HG02884 (cell line): ENCODE measurements around the gene KDM1B.
"Not testable (repeated sequence)": the region's sequence is repeated elsewhere in the genome, so short reads cannot be mapped to it uniquely, and the experiment has no call there.

Source experiments
- ATAC-seq: cut with Tn5 transposase; IDR thresholded peaks from one replicate; pipeline ENCODE4 v1.9.1; 2021; ENCODE audit warnings: mild to moderate bottlenecking, moderate library complexity; ENCODE audit not compliant: unreplicated experiment

KDM1B gene

DNA sequence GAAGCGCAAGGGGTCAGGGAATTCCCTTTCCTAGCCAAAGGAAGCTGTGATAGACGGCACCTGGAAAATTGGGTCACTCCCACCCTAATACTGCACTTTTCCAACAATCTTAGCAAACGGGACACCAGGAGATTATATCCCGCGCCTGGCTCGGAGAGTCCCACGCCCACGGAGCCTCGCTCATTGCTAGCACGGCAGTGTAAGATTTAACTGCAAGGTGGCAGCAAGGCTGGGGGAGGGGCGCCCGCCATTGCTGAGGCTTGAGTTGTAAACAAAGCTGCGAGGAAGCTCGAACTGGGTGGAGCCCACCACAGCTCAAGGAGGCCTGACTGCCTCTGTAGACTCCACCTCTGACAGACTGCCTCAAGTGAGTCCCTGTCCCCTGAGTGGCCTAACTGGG, 73.4 kb downstream of the KDM1B start:
- not testable (repeated sequence) for ATAC-seq

DNA sequence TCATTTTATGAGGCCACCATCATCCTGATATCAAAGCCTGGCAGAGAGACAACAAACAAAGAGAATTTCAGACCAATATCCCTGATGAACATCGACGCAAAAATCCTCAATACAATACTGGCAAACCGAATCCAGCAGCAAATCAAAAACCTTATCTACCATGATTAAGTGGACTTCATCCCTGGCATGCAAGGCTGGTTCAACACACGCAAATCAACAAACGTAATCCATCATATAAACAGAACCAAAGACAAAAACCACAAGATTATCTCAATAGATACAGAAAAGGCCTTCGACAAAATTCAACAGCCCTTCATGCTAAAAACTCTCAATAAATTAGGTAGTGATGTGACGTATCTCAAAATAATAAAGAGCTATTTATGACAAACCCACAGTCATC, 76.6 kb downstream of the KDM1B start:
- ATAC-seq = not testable (repeated sequence)

DNA sequence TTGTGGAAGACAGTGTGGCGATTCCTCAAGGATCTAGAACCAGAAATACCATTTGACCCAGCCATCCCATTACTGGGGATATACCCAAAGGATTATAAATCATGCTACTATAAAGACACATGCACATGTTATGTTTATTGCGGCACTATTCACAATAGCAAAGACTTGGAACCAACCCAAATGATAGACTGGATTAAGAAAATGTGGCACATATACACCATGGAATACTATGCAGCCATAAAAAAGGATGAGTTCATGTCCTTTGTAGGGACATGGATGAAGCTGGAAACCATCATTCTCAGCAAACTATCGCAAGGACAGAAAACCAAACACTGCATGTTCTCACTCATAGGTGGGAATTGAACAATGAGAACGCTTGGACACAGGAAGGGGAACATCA, 78.5 kb downstream of the KDM1B start:
- not testable (repeated sequence) for ATAC-seq

DNA sequence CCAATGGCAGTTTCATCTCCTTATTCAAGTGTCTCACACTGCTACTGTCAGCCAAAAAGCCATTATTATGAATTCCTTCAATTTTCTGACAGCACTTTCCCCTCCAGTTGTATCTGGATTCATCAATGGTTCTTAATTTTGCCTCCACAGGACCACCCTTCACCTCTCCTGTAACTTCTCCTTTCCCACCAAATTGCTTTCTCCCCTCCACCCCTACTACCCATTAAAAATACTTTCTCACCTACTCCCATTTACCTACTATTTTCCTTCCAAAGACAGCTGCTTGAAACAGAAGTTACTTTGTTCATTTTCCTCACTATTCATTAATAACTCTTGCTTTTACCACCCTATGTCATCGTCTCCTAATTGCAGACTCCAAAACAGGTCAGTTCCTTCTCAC, 79.3 kb downstream of the KDM1B start:
- ATAC-seq = no peak

DNA sequence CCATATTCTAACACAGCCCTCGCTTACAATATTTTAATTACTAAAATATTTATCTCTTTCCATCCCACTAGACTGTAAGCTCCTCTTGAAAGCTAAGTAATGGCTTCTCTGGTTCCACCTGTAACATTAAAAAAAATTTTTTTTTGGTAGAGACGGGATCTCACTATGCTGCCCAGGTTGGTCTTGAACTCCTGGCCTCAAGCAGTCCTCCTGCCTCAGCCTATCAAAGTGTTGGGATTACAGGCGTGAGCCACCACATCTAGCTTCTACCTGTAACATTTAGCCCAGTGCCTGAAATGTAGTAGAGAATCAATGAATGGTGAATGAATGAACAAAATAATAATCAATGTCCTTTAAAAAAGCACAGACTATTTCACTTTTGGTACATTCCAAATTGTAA, 80.3 kb downstream of the KDM1B start:
- no peak for ATAC-seq

DNA sequence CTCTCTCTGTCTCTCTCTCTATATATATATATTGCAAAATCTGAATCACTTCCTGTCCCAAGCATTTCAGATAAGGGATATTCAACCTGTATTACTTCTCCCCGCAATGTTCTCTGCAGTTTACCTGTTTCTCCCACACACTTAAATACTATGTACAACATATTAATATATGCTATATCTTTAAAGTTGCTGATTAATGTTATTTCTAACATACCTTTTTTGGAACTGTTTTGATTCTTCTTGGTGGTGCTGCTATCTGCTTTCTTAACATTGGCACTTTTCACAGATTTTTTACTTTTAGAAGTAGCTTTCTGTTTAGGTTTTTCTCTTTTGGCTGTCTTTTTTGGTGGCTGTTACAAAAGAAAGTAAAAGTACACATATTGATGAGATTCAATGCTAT, 81.9 kb downstream of the KDM1B start:
- no peak for ATAC-seq

DNA sequence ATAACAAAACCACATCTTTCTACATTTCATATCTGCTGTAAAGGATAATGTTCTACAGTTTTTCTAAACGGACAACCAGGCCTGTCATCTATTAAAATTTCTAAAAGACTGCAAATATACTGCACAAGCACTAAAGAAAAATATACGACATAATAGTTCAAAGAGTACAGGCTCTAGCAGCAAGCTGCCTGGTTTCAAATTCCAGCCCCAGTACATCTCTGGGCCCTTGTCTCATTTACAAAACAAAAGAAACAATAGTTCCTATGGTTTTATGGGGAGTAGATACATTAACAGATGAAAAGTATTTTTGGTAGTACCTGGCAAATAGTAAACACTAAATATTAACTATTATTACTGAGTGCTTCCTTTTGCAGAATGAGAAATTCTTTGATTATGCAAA, 85.0 kb downstream of the KDM1B start:
- no peak for ATAC-seq

DNA sequence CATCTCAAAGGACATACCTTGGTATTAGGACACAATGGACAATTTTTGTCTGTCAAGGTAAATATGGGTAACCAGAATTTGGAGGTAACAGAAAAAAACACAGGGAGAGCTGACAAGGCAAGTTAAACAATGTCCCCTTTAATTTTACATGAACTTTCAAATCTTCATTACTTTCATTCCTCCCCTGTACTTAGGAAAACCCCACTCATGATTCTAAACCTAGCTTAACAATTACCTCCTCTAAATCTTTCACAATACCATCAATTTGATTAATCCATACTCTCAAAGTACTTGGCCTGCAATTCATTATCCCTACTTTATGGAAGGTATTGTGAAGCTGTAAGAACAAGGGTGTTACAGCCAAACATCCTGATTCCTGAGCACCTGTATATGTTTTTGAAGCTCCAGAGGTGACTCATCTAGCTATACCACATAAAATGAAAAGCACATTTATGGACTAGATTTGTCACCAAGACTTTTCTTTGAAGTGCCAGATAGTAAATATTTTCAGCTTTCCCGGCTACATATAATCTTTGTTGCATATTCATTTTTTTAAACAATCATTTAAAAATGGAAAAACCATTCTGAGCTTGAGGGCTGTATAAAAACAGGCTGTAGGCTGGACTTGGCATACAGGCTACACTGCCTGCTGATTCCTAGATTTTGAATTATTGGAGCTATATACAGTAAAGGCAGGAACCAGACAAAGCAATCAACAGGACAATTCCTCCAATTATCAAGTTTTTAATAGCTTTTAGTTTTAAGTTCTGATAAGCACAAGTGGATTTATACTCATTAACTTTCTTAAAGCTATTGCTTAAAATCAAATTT, 86.2 kb downstream of the KDM1B start:
- no peak for ATAC-seq

DNA sequence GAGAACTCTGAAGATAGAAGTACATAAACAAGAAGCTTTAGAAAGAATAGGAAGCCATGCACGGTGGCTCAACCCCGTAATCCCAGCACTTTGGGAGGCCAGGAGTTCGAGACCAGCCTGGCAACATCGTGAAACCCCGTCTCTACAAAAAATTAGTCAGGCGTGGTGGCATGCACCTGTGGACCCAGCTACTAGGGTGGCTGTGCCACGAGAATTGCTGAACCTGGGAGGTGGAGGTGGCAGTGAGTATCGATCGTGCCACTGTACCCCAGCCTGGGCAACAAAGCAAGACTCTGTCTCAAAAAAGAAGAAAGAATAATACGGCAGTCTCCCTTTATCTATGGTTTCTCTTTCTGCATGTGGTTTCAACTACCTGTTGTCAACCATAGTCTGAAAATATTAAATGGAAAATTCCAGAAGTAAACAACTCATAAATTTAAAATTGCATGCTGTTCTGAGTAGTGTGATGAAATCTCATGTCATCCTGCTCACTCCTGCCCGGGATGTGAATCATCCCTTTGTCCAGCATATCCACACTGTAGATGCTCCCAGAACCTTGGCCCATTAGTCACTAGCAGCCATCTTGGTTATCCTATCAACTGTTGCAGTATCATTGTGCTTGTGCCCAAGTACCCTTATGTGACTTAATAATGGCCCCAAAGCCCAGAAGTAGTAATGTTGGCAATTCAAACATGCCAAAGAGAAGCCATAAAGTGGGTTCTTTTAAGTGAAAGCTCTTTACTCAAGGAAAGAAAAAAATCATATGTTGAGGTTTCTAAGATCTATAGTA, 87.0 kb downstream of the KDM1B start:
- no peak for ATAC-seq

DNA sequence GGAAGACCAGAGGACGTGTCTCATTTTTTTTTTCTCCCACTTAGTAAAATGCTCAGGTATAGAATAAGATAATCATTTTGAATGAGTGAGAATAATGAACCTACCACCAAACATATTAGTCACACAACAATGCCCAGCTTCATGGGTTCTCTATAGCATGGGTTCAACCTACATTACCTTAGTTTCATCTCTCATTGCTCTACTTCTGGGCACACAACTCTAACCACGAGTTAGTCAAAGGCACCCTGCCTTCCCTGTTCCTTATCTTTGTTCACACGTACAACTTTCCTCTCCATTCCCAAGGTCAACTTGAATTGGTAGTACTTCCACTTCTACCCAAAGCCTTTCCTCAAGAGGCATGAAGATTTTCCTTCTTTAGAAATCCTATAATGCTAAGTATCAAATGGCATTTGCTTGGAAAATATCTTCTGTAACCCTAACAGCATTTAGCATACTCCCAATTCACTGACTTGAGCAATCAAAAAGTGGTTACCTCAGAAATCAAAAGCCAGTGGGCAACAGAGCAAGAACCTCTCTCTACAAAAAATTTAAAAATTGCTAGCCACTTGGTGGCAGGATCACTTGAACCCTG, 88.2 kb downstream of the KDM1B start:
- ATAC-seq = no peak

DNA sequence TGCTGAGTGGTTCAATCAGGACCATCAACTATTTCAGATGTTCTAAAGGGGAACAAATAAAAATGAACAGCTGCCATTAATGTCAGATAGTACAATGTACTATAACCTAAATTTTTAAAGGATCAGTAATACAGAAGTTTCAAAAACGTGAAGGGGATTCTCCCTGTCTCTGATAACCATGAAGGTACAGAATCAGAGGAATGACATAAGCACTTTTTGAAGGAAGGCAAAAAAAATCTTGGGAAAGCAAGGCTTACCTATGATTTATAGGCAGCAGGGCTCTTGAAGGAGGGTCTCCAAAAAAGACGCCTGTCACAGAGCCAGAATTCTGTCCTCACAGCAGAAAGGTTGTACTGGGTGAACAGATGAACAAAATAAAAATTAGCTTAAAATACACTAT, 89.0 kb downstream of the KDM1B start:
- ATAC-seq = no peak

DNA sequence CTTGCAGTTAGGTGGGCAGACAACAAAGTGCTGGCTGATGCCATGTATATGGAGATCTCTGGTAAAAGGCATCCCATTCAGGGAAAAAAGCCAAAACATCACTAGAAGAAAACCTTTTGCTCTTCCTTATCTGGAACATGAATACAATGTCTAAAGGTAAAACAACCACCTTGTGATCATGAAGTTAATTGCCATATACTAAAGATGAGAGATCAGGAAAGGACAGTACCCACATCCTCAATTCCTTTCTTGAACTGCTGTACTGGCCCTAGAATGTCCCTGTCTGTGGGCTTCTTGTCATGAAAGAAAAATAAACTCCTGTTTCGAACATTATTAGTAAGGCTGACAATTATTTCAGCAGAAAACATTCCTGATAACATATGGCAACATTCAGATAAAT, 89.9 kb downstream of the KDM1B start:
- no peak for ATAC-seq

DNA sequence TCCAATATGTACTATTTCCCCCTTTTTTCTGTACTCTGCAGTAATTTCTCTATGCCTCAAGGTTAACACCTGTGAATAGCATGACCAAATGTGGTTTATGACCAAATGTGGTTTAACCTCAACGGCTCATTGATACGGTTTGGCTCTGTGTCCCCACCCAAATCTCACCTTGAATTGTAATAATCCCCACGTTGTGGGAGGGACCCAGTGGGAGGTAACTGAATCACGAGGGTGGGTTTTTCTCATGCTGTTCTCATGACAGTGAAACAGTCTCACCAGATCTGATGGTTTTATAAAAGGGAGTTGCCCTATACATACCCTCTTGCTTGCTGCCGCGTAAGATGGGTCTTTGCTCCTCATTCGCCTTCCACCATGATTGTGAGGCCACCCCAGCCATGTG, 90.4 kb downstream of the KDM1B start:
- no peak for ATAC-seq

DNA sequence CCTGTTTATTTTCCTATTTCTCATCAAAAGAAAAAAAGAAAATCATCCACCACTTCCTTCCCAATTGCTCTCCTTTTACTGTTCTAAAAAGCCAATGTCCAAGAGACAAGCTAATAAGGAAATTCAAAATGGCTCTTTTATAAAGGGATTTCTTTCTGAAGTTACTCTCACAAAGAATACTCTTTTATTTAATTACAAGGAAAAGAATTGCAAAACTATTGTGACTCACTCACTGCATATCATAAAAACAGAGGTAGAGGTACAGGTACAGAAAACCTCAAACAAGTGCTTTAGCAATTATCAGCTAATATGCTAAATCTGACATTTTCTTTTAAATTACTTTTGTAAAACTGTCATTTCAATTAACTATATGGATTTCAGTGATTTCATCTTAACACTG, 91.0 kb downstream of the KDM1B start:
- ATAC-seq = no peak

DNA sequence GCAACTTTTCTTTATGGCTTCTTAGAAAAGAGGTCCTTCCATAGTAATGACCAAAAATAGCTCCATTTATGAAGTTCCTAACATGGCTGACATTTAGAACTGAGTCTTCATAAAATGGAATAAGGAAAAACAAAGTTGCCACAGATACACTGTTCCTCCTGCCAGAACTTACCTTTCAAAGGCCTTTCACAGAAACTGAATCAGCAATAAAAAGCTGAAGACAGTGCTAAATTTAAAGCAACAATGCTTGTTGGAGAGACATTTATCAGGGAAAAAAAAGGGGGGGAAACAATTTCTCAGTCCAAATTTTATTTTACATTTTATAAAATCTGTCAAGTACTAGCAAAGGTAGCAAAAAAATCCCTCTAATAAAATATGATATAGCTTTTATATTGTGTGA, 91.8 kb downstream of the KDM1B start:
- ATAC-seq = no peak

DNA sequence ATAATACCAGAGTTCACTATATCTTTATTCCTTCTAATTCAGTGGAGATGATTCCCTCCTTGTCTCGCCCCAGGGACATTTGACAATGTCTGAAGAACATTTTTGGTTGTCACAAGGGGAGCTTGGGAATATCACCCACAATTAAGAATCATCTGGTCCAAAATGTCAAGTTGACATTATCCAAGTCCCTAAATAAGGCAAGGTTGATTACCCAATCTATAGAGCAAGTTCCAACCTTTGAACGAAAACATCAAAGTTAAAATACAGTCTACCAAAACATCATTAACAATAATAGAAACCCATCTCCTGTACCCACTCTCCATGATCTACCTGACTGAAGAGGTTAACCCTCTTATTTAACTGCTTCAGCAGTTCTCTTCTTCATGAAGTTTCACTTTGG, 93.5 kb downstream of the KDM1B start:
- ATAC-seq = no peak

DNA sequence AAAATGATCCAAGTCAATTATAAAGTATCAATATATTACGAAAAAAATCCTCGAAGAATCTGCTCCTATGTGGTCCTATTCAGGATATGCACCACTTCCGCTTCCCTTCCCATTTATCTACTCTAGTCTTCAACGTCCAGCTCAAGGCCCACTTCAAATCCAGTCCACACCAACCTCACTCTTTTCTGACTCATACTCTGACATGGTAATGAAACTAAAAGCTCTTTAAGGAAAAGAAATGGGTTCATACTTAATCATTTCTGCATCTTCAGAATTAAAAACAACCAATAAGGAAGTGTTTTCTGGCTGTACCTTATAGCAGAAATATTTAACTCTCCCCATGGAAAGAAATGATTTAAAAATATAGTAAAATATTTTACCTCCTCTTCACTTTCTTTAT, 94.0 kb downstream of the KDM1B start:
- no peak for ATAC-seq

DNA sequence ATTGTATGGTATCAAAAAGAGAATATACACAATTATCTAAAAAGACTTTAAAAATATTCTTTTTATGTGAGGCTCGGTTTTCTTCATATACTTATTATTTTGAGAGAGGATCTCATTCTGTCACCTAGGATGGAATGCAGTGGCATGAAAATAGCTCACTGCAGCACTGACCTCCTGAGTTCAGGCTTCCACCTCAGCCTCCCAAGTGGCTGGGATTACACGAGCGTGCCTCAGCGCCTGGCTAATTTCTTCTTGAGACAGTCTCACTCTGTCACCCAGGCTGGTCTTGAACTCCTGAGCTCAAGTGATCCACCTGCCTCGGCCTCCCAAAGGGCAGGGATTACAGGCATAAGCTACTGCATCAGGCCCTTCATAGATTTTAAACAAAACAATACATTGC, 98.4 kb downstream of the KDM1B start:
- ATAC-seq = no peak

DNA sequence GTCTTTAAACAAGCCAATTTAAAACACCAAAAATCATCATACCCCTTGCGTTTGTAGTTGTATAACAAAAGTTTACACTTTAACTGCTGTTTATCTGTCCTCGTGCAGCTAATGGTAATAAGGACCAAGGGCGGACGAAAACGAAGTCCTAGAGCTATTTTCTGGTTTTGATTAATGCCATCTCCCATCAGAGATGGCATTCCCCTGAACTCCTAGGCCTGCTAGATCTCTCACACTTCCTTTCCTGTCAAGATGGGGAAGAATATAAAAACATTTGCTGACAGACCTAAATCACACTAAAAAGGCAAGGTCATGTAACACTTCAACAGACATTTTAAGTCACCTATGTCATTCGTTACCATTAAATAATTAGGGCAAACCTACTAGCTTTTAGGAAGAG, 99.6 kb downstream of the KDM1B start:
- no peak for ATAC-seq

DNA sequence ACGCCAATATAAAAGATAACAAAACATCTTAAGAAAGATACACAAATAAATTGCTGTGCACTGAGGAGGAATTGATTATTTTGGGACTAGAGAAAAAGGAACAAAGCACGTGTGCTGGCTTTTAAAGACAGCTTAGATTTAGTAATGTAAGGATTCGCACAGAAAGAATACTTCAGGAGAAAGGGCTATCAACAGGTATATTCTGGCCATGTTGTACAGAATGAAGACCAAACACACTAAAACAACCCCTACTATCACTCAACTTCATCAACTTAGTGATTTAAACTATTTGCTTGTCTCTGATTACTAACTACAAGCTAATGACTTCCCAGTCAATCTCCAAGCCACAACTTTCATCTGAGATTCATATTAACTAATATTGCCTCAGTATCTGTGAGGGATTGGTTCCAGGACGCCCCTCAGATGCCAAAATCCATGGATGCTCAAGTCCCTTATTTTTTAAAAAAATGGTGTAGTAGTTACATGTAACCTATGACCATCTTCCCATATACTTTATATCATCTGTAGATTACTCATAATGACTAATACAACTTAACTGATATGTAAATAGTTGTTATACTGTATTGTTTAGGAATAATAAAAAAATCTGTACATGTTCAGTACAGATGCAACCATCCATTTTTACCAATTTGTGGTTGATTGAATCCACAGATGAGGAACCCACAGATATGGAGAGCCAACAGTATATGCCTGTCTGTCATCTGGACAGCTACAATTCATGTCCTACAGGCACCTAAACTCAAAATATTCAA, 104.6 kb downstream of the KDM1B start:
- ATAC-seq = no peak

DNA sequence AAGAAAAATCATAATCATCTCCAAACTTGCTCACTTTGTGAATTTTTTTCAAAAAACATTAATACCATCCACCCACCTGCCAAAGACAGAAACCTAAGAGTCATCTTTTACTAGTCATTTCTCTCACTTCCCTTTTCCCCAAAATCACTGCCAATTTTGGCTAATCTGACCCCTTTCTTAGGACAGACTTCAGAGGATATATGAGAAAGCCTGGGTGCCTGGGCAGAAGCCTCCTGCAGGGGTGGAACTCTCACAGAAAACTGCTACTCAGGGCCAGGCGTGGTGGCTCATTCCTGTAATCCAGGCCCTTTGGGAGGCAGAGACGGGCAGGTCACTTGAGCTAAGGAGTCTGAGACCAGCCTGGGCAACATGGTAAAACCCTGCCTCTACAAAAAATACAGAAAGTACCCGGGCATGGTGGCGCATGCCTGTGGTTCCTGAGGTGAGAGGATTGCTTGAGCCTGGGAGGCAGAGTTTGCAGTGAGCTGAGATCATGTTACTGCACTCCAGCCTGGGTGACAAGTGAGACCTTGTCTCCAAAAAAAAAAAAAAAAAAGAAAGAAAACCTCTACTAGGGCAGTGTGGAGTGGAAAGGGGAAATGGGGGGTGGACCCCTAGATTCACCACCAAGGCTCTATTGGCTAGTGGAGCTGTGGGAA, 105.4 kb downstream of the KDM1B start:
- ATAC-seq = peak; percentile 43
